Dedifferentiated amniotic fluid mesenchymal stem cell (primary cell): ENCODE results near the gene CD2BP2.

Source experiments
- DNase-seq: peaks from one replicate; pipeline ENCODE4 v3.0.0-alpha.2; 2016; ENCODE audit errors: extremely low spot score

CD2BP2 gene

DNA sequence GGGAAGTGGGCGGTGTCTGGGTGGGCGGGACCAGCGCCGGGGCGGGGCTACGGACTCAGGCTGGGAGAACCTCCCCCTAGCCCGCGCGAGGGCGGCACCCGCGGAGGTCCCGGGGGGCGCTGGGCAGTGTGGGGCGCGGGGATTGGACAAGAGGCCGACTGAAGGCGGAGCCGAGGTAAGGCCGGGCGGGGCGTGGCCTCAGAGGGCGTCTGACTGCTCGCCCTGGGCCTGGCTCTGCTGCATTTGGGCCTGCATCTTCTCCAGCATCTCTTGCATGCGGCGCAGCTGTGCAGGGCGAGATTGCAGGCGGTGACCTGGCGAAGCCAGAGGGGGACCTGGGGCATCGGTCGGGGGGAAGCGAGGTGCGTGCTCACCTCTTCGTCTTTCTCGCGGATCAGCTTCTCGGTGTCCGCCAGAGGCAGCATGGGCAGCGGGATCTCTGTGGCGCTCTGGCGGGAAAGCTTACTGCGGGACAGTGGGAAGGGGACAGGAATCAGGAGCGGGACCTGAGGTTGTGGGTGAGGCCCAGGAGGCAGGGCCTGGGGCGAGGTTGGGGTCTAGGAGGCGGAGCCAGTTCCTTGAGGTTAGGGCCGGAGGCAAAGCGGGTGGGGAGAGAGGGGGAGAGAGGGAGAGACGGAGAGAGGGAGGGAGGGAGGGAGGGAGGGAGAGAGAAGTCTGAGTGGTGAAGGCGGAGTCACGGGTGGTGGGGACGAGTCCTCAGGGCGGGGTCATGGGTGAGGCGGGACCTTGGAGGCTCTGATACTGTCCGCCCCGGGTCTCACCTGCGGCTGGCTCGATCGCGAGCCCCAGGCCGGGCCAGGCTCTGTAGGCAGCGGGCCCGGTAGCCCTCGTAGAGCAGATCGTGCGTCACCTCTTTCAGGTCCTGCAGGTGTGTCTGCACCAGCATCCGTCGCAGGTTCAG, 23.4 kb upstream of the CD2BP2 start:
- peak; percentile 96 for DNase-seq

DNA sequence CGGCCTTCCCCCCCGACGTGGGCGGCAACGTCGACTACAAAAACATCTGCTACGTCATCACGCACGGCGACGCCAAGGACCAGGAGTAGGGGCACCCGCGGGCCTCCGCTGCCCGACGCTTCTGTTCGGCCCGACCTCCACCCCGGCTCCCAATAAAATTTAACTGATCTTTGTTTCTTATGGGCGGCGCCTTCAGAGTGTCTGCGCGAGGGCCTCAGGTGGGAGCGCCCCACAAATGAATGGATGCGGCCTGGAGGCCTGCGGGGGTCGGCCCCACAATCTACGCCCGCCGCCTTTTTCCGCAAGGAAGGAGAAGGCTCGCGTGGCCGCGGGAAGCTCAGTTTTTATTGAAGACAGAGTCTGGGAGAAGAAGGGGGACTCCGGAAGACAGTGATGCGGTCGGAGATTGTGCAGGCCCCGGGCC, 22.7 kb upstream of the CD2BP2 start:
- peak; percentile 63 for DNase-seq

DNA sequence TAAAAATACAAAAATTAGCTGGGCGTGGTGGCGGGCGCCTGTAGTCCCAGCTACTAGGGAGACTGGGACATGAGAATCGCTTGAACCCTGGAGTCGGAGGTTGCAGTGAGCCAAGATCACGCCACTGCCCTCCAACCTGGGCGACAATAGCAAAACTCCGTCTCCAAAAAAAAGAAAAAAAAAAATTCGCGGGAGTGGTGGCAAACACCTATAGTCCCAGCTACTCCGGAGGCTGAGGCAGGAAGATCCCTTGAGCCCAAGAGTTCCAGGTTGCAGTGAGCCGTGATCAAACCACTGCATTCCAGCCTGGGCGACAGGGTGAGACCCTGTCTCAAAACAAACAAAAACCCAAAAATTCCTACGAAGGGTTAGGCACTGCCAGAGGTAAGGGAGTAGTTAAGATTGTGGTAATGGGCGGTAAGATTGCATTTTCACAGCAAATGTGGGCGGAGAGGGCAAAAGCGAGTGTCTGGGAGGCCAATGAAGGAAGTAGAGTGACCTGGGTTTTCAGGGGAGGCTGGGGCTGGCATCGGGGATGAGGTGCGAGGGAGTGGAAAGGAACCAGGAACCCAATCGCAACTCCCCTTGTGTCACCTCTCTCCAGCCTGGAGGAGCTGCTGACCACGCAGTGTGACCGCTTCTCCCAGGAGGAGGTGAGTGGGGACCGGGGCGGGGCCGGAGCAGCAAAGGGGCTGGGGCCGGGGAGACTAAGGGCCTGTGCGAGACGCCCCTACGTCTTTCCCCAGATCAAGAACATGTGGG, 22.1 kb upstream of the CD2BP2 start:
- no peak for DNase-seq

DNA sequence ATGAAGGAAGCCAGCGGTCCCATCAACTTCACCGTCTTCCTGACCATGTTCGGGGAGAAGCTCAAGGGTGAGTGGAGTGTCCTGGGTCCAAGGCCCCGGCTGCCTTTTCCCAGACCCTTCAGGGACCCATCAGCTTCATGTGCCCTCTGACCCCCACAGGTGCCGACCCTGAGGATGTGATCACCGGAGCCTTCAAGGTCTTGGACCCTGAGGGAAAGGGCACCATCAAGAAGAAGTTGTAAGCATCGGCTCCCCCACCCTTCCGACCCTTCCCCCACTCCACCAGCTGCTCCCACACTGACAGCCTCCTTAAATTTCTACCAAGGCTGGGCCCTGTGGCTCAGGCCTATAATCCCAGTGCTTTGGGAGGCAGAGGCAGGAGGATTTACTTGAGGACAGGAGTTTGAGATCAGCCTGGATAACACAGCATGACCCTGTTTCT, 21.4 kb upstream of the CD2BP2 start:
- no peak for DNase-seq

DNA sequence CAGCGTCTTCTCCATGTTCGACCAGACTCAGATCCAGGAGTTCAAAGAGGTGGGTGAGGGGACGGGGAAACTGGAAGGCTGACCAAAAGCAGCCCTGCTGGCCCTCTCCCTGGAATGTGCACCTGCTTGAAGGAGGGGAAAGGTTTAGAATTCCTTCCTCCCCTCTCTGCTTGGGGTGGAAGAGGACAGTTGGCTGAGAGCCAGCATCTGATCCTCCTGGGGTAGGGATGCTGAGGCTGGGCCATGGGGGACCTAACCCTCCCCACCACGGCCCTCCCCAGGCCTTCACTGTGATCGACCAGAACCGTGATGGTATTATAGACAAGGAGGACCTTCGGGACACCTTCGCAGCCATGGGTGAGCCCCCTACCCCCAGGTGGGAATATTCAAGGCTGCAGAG, 20.8 kb upstream of the CD2BP2 start:
- DNase-seq: no peak

DNA sequence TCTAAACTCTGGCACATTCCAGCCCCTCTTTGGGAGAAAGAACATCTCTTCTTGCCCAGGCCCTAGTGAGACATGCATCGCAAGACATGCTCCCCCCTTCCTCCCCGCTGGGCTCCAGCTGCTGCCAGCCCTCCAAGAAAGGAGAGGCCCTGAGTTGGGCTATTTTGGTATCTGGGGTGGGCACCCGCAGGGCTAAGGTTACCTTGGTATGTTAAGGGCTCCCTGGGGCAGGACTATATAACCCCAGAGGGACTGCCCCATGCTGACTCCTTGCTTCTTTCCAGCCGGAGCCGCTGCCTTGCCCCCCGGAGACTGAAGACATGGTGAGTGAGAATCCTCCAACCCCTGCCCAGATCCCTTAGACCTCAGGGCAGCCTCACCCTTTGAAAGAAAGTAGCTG, 19.4 kb upstream of the CD2BP2 start, which contains the start of gene MYL11:
TSS of gene MYL11 (plus strand) at position 265 of the 400 bp plus-strand sequence. CDS start at position 321, 56 bp downstream.
- no peak for DNase-seq

DNA sequence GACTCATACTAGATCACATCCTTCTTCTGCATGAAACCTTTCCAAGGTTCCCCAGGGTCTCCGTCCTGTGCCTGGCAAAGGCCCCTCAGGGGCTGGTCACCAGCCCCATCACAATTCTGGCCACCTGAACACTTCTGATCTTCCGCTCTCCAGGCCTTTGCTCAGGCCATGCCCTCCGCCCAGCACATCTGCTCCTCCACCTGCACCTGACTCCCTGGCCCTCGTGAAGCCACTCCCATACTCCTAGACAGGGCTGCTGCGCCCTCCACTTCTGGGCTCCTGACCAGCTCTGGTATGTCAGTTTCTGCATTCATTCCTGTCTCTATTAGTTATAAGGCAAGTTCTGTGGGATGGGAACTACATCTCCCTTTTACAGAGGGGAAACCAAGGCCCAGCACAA, 17.6 kb upstream of the CD2BP2 start:
- DNase-seq: no peak

DNA sequence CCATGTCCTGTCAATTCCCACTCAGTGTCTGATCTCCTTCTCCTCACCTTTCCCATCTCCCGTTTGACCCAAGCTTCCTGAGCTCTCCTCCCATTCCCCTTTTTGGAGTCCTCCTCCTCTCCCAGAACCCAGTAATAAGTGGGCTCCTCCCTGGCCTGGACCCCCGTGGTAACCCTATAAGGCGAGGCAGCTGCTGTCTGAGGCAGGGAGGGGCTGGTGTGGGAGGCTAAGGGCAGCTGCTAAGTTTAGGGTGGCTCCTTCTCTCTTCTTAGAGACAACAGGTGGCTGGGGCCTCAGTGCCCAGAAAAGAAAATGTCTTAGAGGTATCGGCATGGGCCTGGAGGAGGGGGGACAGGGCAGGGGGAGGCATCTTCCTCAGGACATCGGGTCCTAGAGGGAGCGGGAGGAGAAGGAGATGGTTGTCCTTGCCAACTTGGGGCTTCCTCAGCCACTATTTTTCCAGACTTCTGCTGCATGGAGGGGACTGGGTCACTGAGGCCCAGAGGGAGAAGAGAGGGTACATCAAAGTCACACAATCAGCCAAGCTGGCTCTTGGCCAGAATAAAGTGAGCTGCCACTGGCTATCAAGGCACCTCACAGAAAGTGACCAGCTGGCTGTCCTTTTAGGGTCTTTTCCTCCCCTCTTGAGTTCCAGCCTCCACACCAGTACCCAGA, 17.1 kb upstream of the CD2BP2 start:
- no peak for DNase-seq

DNA sequence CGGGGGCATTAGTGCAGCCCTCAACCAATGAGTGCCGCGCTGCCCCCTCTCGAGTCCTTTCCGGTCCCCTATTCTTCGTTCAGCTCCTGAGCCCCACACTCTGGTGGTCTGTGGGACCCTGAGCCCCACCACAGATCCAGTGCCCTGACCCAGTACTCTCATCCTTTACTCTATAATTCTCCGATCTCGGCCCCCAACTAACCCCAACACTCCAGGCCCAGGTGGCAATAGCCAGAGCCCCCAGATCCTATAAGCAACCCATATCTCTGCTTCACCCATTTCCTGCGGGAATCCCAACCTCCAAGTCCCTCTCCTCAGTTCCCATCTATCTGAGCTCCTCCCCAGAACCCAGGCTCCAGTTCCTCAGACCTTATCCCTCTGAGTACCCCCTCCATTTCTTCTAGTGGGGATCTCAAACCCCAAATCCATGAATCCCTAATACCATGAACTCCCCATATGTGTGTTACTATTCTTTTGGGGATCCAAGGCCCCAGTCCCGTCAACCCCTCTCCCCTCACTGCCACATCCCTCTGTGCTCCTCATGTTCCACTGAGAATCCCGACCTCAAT, 16.2 kb upstream of the CD2BP2 start:
- DNase-seq: no peak

DNA sequence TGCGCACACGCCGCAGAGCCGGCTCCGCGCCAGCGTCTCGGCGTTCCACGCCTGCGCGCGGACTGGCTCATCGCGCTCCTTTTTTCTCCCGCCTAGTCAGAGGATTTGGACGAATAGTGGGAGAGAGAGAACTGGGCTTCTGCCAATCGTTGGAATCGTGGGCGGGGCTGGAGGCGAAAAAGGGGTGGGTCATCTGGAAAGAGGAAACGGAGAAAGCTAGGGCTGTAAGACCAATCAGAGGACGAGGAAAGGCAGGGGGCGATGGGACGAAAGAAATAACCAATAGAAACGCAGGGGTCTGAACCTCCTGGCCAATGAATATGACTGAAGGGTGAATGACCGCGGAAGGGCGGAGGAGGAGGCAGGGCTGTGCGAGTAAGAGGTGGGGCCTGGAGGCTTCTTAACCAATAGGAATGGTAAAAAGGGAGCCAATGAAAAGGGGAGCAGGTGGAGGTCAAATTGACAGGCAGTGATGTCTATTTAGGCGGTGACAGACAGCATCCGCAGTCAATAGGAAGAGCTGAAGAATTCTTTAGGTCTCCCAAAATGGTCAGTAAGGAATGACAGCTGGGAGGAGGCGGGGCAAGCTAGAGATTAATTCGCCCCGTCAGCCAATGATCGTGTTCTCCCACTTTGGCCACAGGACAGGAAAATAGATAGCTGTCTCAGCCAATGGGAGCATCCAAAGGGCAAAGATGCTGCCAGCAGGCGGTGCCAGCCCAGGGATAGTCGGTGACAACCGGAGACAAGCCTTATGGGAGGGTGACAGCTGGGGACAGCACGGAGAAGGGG, 15.5 kb upstream of the CD2BP2 start, which contains the start of gene TBC1D10B:
TSS of gene TBC1D10B (minus strand) at position 39 of the 792 bp plus-strand sequence. CDS start 311 bp downstream, outside the sequence.
- DNase-seq: peak; percentile 100

DNA sequence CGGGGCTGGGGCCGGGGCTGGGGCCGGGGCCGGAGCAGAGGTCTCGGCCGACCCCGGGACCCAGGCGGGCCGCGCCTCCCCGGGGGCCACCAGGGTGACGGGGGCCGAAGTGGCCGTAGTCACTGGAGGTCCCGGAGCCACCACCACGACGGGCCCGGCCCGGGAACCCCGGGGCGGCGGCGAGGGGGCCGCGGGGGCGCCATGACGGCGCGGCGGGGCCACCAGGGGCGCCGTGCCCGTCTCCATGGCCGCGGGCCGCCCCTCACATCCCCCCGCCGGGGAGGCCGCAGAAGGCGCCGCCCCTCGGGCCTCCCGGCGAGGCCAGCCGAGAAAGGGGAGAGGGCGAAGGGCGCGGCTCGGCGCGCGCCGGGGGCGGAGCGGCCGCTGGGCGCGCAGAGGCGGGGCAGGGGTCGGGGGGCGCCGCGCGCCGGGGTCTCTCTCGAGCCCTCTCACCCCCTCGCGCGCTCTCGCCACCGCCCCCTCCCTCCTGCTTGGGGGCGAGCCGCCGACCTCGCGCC, 14.9 kb upstream of the CD2BP2 start:
- DNase-seq: no peak

DNA sequence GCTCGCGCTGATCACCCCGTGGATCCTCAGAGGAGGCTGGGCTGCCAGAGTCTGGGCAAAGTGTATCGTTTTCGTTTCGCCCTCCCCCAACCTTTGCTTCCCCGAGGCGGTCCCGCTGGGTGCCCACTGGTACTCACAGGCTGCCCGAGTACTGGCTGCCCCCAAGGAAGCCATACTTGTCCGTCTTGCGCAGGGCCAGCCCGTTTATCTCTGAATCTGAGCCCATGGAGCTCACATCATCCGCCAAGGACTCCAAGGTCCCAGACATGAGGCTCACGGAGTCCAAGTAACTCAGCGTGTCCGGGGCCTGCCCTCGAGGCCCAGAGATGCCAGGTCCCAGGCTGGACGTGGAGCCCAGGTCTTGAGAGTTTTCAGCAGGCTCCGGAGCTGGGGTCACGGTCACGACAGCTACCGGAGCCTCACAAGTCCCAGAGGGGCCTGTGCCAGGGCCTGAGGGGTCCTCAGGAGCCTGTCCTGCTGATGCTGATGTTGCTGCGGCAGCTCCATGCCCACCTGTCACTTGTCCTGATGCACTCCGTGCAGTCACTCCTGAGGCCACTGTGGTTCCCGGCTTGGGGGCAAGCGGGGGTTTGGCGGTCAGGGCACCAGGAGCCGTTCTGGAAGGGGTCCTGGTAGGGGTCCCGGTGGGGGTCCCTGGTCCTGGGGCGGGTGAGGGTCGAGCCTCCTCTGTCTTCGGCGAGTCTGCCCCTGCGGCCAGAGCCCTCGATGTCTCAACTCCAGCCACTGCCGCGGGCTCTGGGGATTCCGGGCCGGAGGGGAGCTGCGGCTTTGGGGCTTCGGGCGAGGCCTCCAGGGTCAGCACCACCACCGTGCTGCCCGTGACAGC, 14.2 kb upstream of the CD2BP2 start:
- DNase-seq: no peak

DNA sequence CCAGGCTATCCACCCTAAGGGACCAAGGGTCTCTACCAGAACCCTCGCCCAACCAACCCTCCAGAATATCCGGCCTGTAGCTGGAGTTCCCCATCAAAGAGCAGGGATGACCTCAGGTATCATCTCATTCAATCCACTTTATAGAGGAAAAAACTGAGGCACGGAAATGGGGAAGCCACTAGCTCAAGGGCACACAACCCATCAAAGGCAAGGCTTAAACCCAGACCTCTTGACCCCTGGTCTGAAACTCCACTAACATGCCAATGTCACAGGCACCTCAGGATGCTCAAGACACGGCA, 13.6 kb upstream of the CD2BP2 start:
- DNase-seq: no peak

DNA sequence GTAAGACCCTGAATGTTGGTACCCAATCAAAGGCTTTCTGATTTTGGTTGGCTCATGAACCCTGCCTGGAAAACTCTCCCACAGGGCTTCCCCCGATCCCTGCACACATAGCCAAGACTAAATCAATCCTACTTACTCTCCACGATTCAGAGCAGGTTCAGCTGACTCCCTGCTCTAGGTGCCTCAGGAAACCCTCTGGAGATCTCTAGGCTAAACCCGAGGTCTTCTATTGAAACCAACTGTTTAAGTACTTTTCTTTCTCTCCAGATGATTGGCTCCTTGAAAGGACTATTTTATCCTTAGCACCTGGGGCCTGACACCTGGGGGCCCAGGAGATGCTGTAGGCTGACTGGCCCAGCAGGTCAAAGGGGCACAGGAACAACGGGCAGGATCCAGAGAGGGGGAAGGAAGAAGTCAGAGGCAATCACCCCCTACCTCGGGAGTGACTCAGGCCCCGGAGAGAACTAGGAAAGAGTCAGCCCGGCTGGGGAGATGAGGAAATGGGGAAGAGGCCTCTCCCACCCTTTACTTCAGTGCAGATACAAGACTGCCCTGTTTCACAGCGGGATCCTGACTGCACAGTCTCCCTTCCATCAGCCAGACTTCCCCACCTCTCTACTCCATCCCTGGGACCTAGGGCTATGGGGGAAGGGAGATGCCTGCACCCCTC, 13.1 kb upstream of the CD2BP2 start:
- peak; percentile 19 for DNase-seq

DNA sequence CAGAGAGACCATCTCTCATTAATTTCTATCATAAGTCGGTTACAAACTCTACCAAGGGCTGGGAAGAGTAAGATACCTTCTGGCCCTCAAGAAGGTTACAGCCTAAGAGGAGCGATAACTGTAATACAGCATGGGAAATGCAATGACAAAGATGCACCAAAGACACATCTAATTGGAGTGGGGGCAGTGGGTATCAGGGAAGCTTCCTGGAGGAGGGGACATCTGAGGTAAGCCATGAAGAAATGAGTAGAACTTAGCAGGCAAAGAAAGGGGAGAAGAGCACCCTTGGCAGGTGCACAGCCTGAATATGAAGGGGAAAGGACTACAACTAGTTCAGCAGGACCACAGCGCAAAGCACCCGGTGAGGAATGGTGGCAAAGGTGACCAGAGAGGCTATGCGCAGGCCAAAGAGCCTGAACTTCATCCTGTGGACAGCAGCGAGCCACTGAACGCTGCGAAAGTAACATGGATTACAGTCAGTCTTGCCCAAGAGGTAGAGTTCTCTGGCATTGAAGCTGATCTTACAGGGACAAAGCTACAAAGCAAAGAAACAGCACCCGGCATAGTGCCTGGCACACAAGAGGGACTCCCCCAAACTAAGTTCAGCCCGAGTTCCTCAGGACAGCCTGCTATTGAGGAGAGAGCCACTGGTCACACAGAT, 12.4 kb upstream of the CD2BP2 start:
- no peak for DNase-seq

DNA sequence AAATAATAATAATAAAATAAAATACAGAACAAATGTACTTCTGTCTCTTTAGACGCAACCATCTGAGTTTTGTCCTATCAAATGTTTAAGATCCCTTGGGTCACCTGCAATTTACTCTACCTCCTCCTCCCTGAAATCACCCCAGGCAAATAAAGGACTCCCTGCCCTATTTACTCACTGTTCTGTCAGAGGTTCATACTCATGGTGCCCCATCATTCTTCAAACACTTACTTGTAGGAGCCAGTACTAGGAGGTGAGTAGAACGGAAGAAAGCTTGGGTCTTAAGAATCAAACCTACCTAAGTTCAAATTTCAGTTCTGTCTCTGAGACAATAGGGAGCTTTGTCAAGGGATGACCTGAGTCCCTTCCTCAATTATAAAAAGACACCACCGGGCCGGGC, 11.4 kb upstream of the CD2BP2 start:
- DNase-seq: no peak

DNA sequence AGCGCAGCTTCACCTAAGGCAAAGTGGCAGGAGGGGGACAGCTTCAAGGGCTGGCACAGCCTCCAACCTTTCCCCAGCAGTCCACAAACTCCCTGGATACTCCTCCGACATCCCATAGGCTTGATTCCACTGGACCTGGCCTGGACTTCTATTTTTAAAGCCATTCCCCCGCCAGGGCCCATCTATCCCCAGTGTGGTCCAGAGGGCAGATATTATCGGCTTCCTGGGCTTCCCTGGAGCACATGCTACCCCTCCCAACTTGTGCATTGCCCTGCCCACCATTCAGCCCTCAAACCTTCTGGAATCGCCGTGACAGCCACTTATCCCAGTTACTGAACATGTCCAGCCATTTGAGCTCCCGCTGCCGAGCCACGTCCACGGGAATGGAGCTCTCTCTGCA, 10.1 kb upstream of the CD2BP2 start:
- DNase-seq: no peak

DNA sequence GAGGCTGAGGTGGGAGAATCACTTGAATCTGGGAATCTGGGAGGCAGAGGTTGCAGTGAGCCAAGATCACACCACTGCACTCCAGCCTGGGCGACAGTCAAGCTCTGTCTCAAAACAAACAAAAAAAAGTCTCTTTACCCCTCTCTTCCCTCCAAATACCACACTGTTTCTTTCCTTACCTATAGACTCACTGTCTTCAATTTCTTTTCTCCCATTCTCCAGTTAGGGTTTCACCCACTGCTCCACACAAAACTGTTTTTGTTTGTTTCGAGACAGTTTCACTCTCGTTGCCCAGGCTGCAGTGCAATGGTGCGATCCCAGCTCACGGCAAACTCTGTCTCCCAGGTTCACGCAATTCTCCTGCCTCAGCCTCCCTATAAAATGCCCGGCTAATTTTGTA, 6.1 kb upstream of the CD2BP2 start:
- no peak for DNase-seq

DNA sequence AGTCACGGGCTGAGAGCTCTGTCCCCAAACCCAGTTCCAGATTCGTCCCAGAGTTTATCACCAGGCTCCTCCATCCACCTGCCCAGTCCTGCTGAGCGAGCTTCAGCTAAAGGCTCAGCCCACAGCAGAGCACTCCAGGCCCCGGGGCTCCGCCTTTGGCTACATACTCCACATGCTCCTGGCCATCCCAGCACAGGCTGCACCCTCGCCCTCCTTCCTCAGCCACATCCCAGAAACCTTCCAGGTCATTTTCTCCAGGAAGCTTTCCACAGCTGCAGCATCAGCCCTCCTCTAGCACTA, 4.7 kb upstream of the CD2BP2 start:
- no peak for DNase-seq
